Thyroid gland (tissue), 4 donors: ENCODE data around the gene FAM228A.

Source experiments
- CTCF ChIP-seq, 6 experiments: fragments of 200-600 bp in 3 of 6; fragments of 450-650 bp in 3 of 6; sonication (generic) in 3 of 6; IDR thresholded peaks; one replicate each; pipeline ENCODE4 v1.5.1; 2016 to 2019; ENCODE audit warnings: antibody characterized with exemption in 6 of 6, mild to moderate bottlenecking in 2 of 6, inconsistent platforms in 1 of 6, moderate library complexity in 1 of 6
- POLR2A ChIP-seq, 2 donors: fragments of 450-650 bp; IDR thresholded peaks; one replicate each; pipeline ENCODE4 v1.6.1; 2017; ENCODE audit warnings: antibody characterized with exemption in 2 of 2, mild to moderate bottlenecking in 2 of 2, moderate library complexity in 1 of 2

GRCh38 chr2:24176326-24176725 is 1.5 kb downstream of the FAM228A start:
- TF ChIP-seq CTCF (IDR thresholded peaks at IDR 0.05) (no peak), POLR2A (IDR thresholded peaks at IDR 0.05) (no peak)
